ENCODE results near the gene SLC39A11.

The SLC39A11 gene

GRCh38 chr17:72705905-72706395 is 386.5 kb downstream of the SLC39A11 start:
- no peak for DNase-seq

- DNase-seq = peak; percentile 62 to 67
Measured at GRCh38 chr17:72702998-72703397, 389.5 kb downstream of the SLC39A11 start.

- DNase-seq = no peak
Measured at GRCh38 chr17:72702136-72702735, 390.3 kb downstream of the SLC39A11 start.

GRCh38 chr17:72700226-72700625 is 392.3 kb downstream of the SLC39A11 start:
- DNase-seq = no peak

GRCh38 chr17:72699545-72699944 is 392.9 kb downstream of the SLC39A11 start:
- no peak for DNase-seq

- DNase-seq = peak; percentile 38 to 54
Measured at GRCh38 chr17:72697602-72698146, 394.8 kb downstream of the SLC39A11 start.

GRCh38 chr17:72696721-72697120 is 395.8 kb downstream of the SLC39A11 start:
- DNase-seq = peak; percentile 79 to 85

- DNase-seq = no peak
Measured at GRCh38 chr17:72696156-72696555, 396.3 kb downstream of the SLC39A11 start.

GRCh38 chr17:72693956-72694355 is 398.5 kb downstream of the SLC39A11 start:
- DNase-seq = no peak

GRCh38 chr17:72693151-72693878 is 399.2 kb downstream of the SLC39A11 start:
- no peak for DNase-seq

- no peak for DNase-seq
Measured at GRCh38 chr17:72692676-72693075, 399.8 kb downstream of the SLC39A11 start.

GRCh38 chr17:72691586-72691985 is 400.9 kb downstream of the SLC39A11 start:
- DNase-seq = no peak

- DNase-seq = no peak
Measured at GRCh38 chr17:72691017-72691416, 401.5 kb downstream of the SLC39A11 start.

GRCh38 chr17:72687886-72688285 is 404.6 kb downstream of the SLC39A11 start:
- peak in 1 of 2 experiments; percentile 25 for DNase-seq

GRCh38 chr17:72684405-72685020 is 408.0 kb downstream of the SLC39A11 start:
- DNase-seq = no peak

- DNase-seq = no peak
Measured at GRCh38 chr17:72683506-72684404, 408.7 kb downstream of the SLC39A11 start.

GRCh38 chr17:72682605-72683004 is 409.9 kb downstream of the SLC39A11 start:
- DNase-seq = no peak

- DNase-seq = no peak
Measured at GRCh38 chr17:72681844-72682243, 410.6 kb downstream of the SLC39A11 start.

- DNase-seq = no peak
Measured at GRCh38 chr17:72677714-72678390, 414.6 kb downstream of the SLC39A11 start.

- no peak for DNase-seq
Measured at GRCh38 chr17:72677108-72677507, 415.4 kb downstream of the SLC39A11 start.

GRCh38 chr17:72672729-72673128 is 419.8 kb downstream of the SLC39A11 start:
- DNase-seq = no peak

GRCh38 chr17:72671016-72671415 is 421.5 kb downstream of the SLC39A11 start:
- no peak for DNase-seq

Measured in NCI-H526 (cell line).